ENCODE data around the gene OBSL1.

OBSL1 gene

GRCh38 chr2:219545943-219546352, 25.4 kb downstream of the OBSL1 start:
- no peak for TF ChIP-seq CTCF (IDR thresholded peaks at IDR 0.05; ENCODE audit: low read depth, low read length)
- no peak overlapping the region for H3K4me3 ChIP-seq (ENCODE audit: low read depth, low read length)

DNA sequence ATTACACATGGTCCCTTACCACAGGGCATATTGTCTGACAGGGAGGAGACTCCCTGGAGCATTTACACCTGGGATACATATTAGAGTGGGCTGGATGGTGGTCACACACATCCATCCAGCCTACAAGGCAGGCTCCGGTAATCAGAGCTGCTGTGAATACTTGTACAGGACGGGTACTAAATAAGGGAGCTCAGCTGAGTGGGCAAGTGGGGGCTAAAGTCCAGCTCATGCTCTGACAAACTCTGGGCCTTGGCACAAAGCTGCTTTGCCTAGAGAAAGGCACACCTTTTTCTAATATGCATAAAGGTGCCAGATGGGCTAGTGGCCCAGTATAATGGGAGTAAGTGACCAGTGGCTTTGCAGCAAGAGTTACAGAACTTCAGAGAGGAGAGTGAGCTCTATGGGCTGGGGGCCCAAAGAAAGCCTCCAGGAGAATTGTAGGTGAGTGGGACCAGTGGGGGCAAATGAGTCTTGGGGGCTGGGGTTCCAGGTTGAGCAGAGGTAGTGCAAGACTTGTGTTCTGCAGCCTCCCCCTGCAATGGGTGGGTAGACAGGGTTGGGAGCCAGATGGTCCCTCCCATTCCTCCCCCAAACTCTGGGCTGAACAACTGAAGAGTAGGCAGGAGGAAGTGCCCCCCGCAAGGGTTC, 25.9 kb downstream of the OBSL1 start:
- H3K4me3 ChIP-seq (ENCODE audit: low read depth, low read length) = no peak overlapping the region
- no peak for TF ChIP-seq CTCF (IDR thresholded peaks at IDR 0.05; ENCODE audit: low read depth, low read length)

DNA sequence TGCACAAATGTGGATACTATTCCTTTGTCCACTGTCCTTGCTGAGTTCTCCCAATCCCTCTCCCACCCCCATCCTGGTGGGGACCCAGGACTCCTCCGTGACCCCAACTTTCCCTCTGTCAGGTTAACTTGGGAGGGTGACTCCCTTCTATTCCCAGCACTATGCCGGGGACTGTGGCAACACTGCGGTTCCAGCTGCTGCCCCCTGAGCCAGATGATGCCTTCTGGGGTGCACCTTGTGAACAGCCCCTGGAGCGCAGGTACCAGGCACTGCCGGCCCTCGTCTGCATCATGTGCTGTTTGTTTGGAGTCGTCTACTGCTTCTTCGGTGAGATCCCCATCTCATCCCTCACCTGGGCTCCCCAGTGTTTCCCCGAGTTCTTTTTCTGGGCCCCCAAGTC, 26.8 kb downstream of the OBSL1 start:
- H3K4me3 ChIP-seq (ENCODE audit: low read depth, low read length) = peak overlapping the region; percentile 82; the same call in 1 of the 2 replicates
- TF ChIP-seq CTCF (IDR thresholded peaks at IDR 0.05; ENCODE audit: low read depth, low read length) = no peak

DNA sequence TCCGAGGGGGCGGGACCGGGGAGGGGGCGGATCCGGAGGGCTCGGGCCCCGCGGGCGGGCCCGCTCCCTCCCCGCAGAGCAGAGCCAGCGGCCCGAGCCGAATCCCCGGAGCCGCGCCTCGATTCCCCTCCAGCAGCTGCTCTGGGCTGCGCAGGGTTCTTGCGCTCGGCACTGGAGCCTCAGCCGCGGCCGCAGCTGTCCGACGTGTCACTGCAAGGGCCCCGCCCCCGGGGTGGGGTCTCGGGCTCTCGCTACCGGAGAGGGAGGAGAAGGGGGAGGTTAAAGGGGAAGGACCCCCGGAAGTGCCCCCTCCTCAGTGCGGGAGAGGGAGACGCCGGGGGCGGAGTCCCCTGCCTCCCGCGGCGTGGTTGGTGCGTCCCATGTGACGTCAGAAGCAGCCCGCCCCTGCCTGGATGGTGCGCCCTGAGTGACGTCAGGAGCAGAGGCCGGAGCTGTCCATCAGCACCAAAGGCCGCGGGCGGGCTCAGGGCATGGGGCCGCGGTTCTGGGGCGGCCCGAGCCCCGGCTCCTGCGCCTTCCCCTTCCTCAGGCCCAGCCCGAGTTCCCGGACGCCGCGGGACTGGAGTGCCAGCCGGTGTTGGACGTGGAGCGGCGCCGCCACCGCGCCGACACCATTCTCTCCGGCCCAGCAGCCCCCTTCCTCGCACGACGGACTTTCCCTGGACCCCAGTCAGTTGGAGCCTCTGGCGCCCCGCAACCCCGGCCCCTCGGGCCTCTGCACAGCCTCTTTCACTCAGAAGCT, 27.6 kb downstream of the OBSL1 start, which contains the start of the genes CHPF and TMEM198:
CHPF (minus strand) TSS at position 214 of the 763 bp plus-strand sequence. CDS start 271 bp downstream, outside the sequence.
TMEM198 (plus strand) TSS at position 433 of the 763 bp plus-strand sequence. CDS start 700 bp downstream, outside the sequence.
- peak within 1 kb of the TSS; percentile 82 for H3K4me3 ChIP-seq (ENCODE audit: low read depth, low read length)
- no peak for TF ChIP-seq CTCF (IDR thresholded peaks at IDR 0.05; ENCODE audit: low read depth, low read length)

DNA sequence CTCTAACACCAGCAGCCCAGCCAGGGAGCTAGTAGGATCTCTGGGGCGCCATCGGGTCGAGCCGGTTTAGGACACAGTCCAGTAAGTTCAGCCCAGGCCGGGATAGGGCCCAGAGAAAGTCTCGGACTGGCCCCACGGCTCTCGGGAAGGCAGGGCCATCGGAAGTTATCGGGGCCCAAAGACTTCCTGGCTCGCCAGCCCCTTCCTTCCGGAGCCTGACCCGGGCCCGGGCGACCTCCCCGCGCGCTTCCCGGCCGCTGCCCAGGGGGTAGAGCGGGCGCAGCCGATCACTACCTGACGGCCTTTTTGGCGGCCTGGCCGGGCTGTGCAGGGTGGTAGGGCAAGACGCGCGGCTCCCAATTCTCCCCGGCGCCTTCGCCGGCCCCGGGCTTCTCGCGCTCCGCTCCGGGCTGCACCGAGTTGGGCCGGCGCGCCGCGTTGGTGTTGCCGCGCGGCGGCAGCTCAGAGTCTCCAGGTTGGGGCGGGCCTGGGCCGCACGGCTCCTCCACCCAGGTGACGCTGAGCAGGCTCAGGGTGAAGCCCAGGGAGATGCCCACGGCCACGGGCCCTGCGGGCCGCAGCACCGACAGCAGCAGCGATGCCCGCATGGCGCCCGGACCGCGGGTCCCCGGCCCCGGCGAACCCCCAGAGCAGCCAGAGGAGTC, 28.3 kb downstream of the OBSL1 start:
- peak overlapping the region; percentile 82 for H3K4me3 ChIP-seq (ENCODE audit: low read depth, low read length)
- TF ChIP-seq CTCF (IDR thresholded peaks at IDR 0.05; ENCODE audit: low read depth, low read length) = no peak

- TF ChIP-seq CTCF (IDR thresholded peaks at IDR 0.05; ENCODE audit: low read depth, low read length) = peak; percentile 85
- no peak overlapping the region for H3K4me3 ChIP-seq (ENCODE audit: low read depth, low read length)
Measured at GRCh38 chr2:219541611-219542180, 29.6 kb downstream of the OBSL1 start.

Measured in WI38 (cell line).